ENCODE results near the gene ART1. TPM values are rescaled to one million over a fixed set of nuclear protein-coding genes. Genes with fewer than 3 reads are reported as not detected.

Gene ART1
- total RNA-seq, 1 experiment from 2014 or later, result not detected

GRCh38 chr11:3617990-3618389 is 26.9 kb upstream of the ART1 start:
- no peaks in the 10 kb centered on the region for H3K79me2 ChIP-seq (ENCODE audit: low read length)
- ChIA-PET POLR2A (ENCODE audit: unreplicated experiment) (no interaction called here), CTCF (no interaction called here)
- H3K9me3 ChIP-seq (ENCODE audit: low read length), result no peaks in the 10 kb centered on the region
- TF ChIP-seq EZH2 (IDR thresholded peaks at IDR 0.05; ENCODE audit: low read length, unreplicated experiment) (no peak), EZH2phosphoT487 (IDR thresholded peaks at IDR 0.05; ENCODE audit: borderline replicate concordance, low read length) (no peak), CTCF (conservative IDR thresholded peaks at IDR 0.05; ENCODE audit: low read depth, low read length) (no peak)
- H3K36me3 ChIP-seq (ENCODE audit: low read depth, low read length), result no peaks in the 10 kb centered on the region
- H3K4me1 ChIP-seq (ENCODE audit: insufficient read depth, low read length), result no peaks in the 10 kb centered on the region
- no peaks in the 10 kb centered on the region for H3F3A ChIP-seq (ENCODE audit: low read length, unreplicated experiment)
- no peak overlapping the region for H3K9ac ChIP-seq (ENCODE audit: low read length)
- intact Hi-C loops (cut with micrococcal nuclease), result no loop called here
- BruUV-seq (replicated peaks), result no TSS peak
- H3K4me2 ChIP-seq (ENCODE audit: low read length), result no peak overlapping the region
- H3K27ac ChIP-seq (ENCODE audit: low read length), result no peak overlapping the region
- H3K27me3 ChIP-seq (ENCODE audit: low read length), result no peaks in the 10 kb centered on the region
- ATAC-seq (no peak), DNase-seq (no peak)
- H4K20me1 ChIP-seq (ENCODE audit: low read length), result no peaks in the 10 kb centered on the region
- H2AFZ ChIP-seq (ENCODE audit: low read length), result no peak overlapping the region
- no peaks in the 10 kb centered on the region for H3K9me2 ChIP-seq (replicated peaks; ENCODE audit: low read length)
- no peak overlapping the region for H3K4me3 ChIP-seq (ENCODE audit: low read length)

GRCh38 chr11:3622521-3622920 is 22.4 kb upstream of the ART1 start:
- DNase-seq (no peak), ATAC-seq (no peak)
- Histone ChIP-seq H3K9me3 (ENCODE audit: low read length) (no peaks in the 10 kb centered on the region), H3K36me3 (ENCODE audit: low read depth, low read length) (no peaks in the 10 kb centered on the region), H3K9me2 (replicated peaks; ENCODE audit: low read length) (no peaks in the 10 kb centered on the region), H3K9ac (ENCODE audit: low read length) (no peak overlapping the region), H4K20me1 (ENCODE audit: low read length) (no peaks in the 10 kb centered on the region), H3K4me2 (ENCODE audit: low read length) (no peak overlapping the region), H3K27ac (ENCODE audit: low read length) (no peak overlapping the region), H3K27me3 (ENCODE audit: low read length) (no peaks in the 10 kb centered on the region), H3K4me3 (ENCODE audit: low read length) (no peak overlapping the region), H3F3A (ENCODE audit: low read length, unreplicated experiment) (no peaks in the 10 kb centered on the region), H3K79me2 (ENCODE audit: low read length) (no peaks in the 10 kb centered on the region), H2AFZ (ENCODE audit: low read length) (no peak overlapping the region), H3K4me1 (ENCODE audit: insufficient read depth, low read length) (no peaks in the 10 kb centered on the region)
- intact Hi-C loops (cut with micrococcal nuclease), result no loop called here
- BruUV-seq (replicated peaks), result no TSS peak
- no peak for TF ChIP-seq EZH2 (IDR thresholded peaks at IDR 0.05; ENCODE audit: low read length, unreplicated experiment)
- no peak for TF ChIP-seq CTCF (conservative IDR thresholded peaks at IDR 0.05; ENCODE audit: low read depth, low read length)
- no peak for TF ChIP-seq EZH2phosphoT487 (IDR thresholded peaks at IDR 0.05; ENCODE audit: borderline replicate concordance, low read length)
- CTCF ChIA-PET, result no interaction called here
- POLR2A ChIA-PET (ENCODE audit: unreplicated experiment), result no interaction called here

DNA sequence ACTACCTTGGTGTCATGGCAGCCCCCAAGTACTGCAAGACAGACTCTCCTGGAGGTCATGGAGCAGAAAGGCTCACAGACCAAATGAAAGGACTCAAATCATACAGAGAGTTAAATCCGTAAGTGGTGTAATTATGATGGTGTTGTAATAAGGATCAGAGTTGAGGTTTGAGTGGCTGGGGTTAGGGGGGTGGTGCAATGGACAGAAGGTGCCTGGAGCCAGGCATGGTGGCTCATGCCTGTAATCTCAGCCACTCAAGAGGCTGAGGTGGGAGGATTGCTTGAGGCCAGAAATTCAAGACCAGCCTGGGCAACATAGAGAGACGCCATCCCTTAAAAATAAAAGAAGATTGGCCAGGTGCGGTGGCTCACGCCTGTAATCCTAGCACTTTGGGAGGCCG is 21.8 kb upstream of the ART1 start:
- no peaks in the 10 kb centered on the region for H3K9me2 ChIP-seq (replicated peaks; ENCODE audit: low read length)
- ChIA-PET POLR2A (ENCODE audit: unreplicated experiment) (no interaction called here), CTCF (no interaction called here)
- no peak overlapping the region for H3K9ac ChIP-seq (ENCODE audit: low read length)
- intact Hi-C loops (cut with micrococcal nuclease), result no loop called here
- no peaks in the 10 kb centered on the region for H3F3A ChIP-seq (ENCODE audit: low read length, unreplicated experiment)
- H3K4me2 ChIP-seq (ENCODE audit: low read length), result no peak overlapping the region
- H2AFZ ChIP-seq (ENCODE audit: low read length), result no peak overlapping the region
- no peaks in the 10 kb centered on the region for H3K36me3 ChIP-seq (ENCODE audit: low read depth, low read length)
- no peak overlapping the region for H3K27ac ChIP-seq (ENCODE audit: low read length)
- no peaks in the 10 kb centered on the region for H3K4me1 ChIP-seq (ENCODE audit: insufficient read depth, low read length)
- no TSS peak for BruUV-seq (replicated peaks)
- H3K4me3 ChIP-seq (ENCODE audit: low read length), result no peak overlapping the region
- H3K27me3 ChIP-seq (ENCODE audit: low read length), result no peaks in the 10 kb centered on the region
- DNase-seq (no peak), ATAC-seq (no peak)
- no peaks in the 10 kb centered on the region for H3K79me2 ChIP-seq (ENCODE audit: low read length)
- no peaks in the 10 kb centered on the region for H3K9me3 ChIP-seq (ENCODE audit: low read length)
- no peaks in the 10 kb centered on the region for H4K20me1 ChIP-seq (ENCODE audit: low read length)
- no peak for TF ChIP-seq CTCF (conservative IDR thresholded peaks at IDR 0.05; ENCODE audit: low read depth, low read length)
- no peak for TF ChIP-seq EZH2 (IDR thresholded peaks at IDR 0.05; ENCODE audit: low read length, unreplicated experiment)
- TF ChIP-seq EZH2phosphoT487 (IDR thresholded peaks at IDR 0.05; ENCODE audit: borderline replicate concordance, low read length), result no peak

Data from PC-3 (cell line).